ENCODE results near the gene HTATSF1.

HTATSF1 gene

DNA sequence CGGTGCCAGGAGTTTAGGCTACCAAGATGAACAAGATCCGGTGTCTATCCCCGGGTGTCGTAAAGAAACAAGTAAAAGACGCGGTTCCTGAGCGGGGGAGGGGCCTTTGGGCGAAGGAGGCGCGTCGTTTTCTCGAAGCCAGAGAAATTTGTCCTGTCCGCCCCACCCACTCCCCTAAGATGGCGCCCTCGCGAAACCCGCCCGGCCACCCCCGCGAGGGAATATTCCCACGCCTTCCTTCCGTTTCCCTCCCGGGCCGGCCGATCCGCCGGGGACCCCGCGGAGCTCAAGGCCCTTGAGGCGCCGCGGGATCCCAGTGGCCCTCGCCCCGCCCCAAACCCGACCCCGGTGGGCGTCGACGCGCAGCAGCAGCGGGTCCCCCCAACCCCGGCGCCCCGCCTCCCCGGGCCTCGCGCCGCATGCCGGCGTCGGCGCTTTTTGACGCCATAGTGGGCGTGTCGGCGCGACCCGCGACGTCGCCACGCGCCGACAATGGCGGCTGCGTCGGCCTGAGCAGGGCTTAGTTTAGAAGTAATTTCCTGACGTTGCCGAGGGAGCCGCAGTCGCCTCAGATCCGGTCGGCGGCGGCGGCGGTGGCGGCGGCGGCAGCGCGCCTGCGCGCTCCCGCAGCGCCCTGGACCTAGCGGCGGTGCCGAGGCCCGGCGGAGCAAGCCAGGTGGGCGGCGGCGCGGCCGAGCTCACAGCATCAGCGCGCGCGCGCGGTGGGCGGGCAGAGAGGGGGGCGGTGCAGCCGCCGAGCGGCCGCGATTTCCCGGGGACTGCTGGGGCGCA lies 432 bp upstream of the HTATSF1 start:
- DNase-seq: peak; percentile 75

DNA sequence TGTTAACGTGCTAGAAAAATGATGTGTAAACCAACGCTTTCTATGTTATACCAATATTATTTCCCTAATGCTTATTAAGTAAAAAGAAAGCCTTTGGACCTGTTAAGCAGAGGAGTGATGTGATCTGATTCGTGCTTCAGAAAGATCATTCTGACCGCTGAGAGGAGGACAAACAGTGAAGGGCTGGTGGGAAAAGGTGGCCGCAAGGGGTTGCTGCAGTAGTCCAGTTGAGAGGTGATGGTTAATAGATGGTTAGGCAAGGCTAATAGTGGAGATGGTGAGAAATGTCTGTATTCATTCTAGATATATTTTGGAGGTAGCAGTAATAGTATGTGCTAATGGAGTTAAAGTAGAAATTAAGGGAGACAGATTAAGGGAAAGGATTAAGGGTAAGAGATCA lies 21.7 kb downstream of the HTATSF1 start:
- DNase-seq: no peak

DNA sequence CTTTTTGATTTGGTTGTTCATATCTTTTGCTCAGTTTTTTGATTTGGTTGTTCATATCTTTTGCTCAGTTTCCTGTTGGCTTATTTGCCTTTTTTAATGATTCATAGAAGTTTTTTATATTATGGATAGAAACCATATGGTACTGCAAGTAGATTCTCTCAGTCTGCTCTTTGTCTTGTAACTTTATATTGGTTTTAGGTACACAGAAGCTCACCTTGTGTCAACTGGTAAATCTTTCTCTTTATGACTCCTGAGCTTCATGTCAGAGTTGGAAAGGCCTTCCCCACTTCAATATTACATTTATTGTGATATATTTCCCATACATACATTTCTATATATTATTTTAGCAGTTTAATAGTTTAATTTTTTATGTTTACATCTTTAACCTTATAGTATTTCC lies 26.4 kb downstream of the HTATSF1 start:
- DNase-seq: no peak

DNA sequence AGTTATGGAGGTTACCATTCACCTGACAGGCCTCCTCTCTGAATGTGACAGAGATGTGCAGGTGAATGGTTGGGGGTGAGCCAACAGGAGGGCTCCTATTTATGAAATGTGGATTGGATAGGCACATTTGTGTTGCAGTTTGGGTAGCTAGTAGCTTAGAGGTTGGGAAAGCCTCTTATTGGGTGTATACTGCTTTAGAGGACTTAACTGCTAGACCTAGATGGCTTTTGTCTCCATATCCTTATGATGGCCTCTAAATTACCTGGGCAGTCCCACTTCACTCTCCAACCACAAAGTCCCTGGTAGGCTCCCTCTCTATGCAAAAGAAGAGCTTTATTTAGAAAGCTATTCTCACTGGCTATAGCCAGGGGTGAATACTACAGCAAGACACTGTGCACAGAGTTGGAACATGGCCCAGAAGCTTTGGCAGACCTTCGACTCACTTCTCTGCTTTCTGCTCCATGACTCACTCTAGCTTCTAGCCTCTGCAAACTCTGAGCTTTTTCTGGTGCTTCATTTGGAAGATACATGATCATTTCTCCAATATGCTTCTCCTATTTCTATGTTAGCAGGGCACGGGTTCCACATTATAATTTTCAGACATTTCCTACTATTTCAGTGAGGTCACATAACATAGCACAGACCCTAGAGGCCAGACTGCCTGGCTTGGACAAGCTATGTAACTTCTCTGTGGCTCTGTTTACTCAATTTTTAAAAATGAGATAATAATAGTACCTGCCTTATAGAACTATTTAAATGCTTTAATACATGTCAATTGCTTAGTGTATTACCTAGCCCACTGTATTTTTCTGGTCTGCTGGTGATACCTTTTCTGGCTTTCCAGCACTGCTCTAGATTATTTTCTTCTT lies 28.6 kb downstream of the HTATSF1 start:
- DNase-seq: no peak

DNA sequence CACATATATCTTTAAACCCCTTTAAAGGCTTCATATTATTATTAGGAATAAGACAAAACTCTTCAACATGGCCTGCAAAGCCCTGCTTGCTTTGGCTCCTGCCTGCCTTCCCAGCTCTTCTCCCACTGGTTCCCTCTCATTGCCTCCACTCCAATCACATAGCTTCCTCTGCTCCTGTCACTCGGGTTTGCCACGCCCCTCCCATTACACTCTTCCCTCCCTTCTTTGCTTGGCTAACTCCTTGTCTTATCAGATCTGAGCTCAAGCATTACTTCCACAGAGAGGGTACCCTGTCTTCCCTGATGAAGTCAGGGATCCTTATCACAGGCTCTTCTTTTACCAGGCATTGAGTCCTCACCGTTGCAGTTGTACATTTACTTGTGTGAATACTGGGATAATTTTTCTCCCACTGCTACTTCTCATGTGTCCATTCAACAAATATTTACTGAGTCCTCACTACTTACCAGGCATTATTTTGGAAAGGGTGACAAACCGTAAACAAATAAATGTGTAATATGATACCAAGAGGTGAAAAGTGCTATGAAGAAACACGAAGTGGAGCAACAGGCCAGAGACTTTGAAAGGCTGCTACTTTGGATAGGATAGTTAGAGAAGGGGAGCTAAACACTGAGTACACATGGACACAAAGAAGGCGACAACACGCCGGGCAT lies 31.4 kb downstream of the HTATSF1 start:
- DNase-seq: no peak

DNA sequence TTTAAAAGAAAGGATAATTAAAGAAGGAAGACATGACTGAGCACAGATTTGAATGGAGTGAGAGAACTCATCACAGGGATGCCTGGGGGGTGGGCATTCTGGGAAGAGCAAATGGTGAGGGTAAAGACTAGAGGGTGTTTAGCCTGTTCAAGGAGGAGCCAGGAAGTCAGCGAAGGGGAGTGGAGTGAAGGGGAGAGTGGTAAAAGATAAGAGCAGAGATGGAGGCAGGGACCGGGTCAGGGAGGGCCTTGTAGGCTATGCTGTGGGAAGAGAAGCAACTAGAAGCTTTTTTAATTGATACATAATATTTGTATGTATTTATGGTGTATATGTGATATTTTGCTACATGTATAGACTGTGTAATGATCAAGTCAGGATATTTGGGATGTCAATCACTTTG lies 32.4 kb downstream of the HTATSF1 start:
- no peak for DNase-seq

DNA sequence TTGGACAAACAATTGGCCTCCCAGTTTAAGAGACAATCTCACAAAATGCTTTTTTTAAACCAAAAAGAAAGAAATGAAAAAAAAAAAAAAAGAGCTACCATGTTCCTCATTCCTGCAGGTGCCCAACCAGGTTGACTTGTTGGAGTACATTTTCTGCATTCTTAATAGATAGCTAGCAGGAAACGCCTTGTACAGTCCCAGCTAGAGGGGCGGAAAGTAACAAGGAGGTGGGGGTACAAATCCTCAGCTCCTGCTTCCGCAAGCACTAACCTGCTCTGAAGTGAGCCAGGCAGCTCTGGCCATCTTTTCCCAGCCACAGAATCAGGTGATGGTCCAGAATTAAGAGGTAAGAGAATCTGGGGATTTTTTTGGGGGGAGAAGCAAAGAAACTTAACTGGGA lies 34.6 kb downstream of the HTATSF1 start, which contains the start of gene VGLL1:
Gene VGLL1, plus strand, starts transcription at position 265 of the 400 bp plus-strand sequence. CDS start 3,806 bp downstream, outside the sequence.
- no peak for DNase-seq

DNA sequence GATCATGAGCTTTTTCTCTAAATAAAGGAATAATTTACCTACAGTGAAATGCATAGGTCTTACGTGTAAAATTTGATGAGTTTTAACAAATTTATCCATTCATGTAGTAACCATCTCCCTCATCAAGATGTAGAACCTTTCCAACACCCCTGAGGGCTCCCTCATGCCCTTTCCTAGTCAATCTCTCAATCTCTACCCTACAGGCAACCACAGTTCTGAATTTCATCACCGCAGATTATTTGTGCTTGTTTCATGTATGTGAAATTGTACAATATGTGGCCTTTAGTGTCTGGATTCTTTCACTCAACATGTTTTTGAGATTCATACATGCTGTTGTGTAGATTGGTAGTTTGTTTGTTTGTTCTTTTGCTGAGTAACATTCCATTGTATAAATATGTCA lies 36.7 kb downstream of the HTATSF1 start:
- no peak for DNase-seq

DNA sequence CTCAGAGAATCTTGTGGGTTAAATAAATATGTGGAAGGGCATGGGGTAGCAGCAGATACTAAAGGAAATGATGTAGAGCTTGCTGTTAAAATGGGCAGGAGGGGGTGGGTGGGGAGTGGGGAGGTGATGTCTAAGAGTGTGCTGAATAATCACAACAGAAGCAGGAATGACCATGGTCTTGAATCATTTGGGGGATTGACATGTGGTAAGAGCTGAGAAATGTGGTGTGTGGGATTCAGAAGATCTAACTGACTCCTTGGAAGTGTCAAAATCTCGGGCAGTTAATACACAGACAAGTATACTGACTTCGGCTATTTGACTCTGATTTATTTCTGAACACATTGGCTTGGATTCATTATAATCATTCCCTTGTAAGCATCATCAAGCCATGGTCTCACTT lies 41.4 kb downstream of the HTATSF1 start:
- no peak for DNase-seq

DNA sequence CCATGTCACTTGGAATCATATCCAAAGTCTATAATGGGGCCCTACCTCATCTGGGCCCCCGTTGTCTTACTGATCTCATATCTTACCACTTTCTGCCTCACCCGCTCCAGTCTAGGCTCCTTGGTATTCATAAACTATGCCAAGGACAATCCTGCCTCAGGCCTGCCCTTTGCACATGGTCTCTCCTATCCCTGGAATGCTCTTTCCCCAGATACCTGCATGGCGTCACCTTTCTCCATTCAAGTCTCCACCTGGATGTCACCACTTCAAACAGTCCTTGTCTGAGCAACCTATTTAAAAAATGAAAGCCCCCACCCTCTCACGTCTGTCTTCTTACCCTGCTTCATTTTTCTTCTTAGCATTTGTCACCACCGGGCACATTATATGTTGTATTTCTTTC lies 42.8 kb downstream of the HTATSF1 start:
- DNase-seq: no peak

DNA sequence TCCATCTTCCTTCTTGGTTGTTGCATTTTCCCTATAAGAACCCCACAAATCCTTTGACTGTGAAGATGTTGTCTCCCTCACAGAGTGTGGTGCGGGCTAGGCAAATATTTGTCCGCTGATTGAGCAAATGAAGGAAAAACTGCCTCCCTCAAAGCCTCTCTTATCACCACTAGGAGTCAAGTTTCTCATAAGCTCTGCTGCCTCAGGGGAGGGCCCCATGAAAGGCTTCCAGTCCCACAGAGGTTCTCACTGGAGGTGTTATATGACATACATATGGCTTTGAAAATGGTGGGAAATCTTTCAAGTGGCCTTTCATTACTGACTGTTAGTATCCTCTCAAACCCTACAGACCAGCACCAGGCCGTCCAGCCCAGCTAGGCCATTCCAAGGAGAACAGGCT lies 43.9 kb downstream of the HTATSF1 start:
- DNase-seq: no peak

DNA sequence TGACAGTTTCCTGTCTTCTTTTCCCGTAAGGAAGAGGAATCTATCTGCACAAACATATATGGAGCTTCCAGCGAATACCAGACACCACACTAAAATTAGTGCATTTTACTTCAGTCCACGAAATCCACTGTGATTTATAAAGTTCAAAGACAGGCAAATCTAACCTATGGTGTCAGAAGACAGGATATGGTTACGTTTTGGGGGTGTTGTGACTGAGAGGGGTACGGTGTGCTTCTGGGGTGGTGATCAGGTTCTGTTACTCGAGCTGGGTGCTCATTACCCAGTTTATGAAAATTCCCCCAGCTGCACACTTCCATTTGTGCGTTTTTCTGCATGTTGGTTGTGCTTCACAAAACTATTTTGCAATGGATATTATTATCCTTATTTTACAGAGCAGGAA lies 44.9 kb downstream of the HTATSF1 start:
- DNase-seq: no peak

DNA sequence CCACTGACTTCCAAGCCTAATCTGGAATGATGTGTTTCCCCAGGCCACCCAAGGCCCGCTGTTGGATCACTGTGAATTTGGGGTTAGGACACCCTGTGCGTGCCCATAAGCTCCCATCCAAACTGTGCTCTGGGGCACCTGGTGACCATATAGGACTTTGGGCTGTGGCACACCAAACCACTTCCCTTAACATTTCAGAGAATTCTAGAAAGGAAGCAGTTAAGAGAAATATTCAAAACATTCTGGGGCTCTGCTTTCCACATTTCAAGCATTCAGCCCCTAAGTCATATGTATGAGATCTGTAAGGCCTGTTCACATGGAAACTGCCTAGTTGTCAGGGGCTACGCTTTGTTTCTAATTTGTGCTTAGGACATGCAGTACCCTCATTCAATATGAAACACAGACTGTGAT lies 49.0 kb downstream of the HTATSF1 start:
- DNase-seq: no peak

DNA sequence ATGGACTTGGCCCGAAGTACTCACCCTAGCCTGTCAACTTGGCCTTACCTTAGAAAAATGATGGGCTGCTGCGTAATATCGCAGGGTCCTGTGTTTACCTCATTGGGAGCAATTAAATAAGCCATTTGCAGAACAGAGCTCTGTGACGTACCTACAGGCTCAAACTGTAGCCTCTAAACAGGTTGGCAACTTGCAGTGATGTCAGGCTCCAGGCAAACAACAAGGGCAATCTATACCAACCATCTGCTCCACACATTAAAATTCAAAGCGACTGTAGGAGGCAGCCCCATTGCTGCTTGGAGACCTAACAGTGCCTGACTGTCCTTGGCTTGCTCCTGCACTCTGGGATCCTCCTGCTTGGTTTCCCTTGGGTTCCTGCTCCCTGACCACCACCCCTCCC lies 51.8 kb downstream of the HTATSF1 start:
- no peak for DNase-seq

DNA sequence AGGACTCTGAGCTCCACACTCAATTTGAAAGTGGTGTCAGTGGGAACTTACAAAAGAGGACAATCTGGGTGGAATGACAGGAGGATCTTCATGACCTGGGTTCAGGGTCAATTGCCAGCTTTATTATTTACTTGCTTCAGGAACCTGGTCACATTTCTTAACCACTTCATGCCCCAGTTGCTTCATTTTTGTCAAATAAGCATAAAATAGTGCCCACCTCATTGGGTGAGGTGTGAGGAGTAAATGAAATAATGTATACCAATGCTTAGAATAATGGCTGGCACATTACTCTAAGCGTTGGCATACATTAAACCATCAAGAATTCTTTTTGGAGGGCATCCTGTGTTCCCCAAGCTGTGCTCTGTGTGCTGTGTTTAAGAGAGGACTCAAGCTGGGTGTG lies 54.0 kb downstream of the HTATSF1 start:
- no peak for DNase-seq

DNA sequence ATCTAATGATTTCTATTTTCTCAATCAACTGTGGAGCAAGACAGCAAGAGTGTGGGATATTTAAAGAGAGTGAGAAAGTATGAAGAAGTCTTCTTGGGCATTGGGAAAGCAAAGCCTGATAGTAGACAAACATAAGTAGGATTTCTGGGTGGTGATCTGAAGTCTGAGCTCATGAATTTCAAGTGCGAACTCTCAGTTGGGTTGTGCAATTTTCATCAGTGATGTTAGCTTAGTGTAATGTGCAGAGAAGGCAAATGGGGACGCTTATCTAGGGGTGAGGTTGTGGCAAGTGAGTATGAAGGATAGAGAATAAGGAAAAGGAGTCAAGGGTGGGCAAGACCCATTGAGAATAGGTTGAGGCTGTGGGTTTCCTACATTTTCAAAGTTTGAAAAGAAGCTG lies 58.3 kb downstream of the HTATSF1 start:
- DNase-seq: no peak

Measured in NCI-H510A (cell line).